Measurements from ENCODE around the gene ENC1. TPM values are rescaled to one million over a fixed set of nuclear protein-coding genes. Genes with fewer than 3 reads are reported as not detected.

ENC1 gene
- polyA plus RNA-seq, 1 donor from 2014 or later, result 2.7 TPM

DNA sequence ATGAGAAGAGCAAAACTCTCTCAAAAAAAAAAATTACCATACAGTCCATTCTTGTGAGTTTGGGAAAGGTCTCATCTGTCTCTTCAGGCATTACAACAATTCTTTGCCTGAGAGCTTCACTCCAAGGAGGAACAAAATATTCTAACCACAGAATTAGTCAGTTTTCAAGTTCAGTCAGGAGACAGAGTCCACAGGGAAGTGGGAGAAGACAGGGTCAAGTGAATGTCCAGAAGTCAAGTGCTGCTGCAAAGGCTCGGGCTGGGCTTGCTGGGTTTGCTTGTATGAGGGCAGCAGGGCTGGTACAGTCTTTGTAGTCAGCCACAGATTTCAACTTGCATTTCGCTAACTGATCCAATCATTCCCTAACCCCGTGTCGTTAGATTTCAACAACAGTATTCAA lies 26.9 kb upstream of the ENC1 start:
- Mint-ChIP-seq H3K36me3 (no peaks in the 10 kb centered on the region), H3K9me3 (peaks cover 0 to 5% (median 0%) of the 10 kb centered on the region in 3 donors), H3K4me3 (no peak overlapping the region), H3K4me1 (no peaks in the 10 kb centered on the region), H3K27ac (no peak overlapping the region), H3K27me3 (peaks cover 20% of the 10 kb centered on the region)

DNA sequence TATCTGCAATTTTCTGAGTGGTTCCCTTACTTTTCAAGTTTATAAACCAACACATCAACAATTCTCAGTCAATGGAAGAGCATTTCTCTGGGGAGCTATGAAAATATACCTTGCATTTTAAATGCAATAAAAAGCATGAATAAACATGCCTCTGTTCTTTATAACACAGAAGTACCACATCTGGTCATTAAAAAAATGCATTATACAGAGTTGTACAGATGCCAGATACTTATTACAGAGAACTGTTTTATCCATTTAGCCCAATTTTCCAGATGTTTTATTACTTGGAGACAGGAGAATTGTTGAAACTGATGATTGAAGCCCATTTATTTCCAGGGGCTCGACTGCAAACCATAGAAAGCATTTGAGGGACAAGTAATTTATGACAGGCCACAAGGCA lies 25.3 kb upstream of the ENC1 start:
- no peak overlapping the region for H3K27ac Mint-ChIP-seq
- peaks cover 0 to 2% (median 0%) of the 10 kb centered on the region in 3 donors for H3K9me3 Mint-ChIP-seq
- no peaks in the 10 kb centered on the region for H3K4me1 Mint-ChIP-seq
- no peaks in the 10 kb centered on the region for H3K36me3 Mint-ChIP-seq
- no peak overlapping the region for H3K4me3 Mint-ChIP-seq
- peaks cover 12% of the 10 kb centered on the region for H3K27me3 Mint-ChIP-seq

DNA sequence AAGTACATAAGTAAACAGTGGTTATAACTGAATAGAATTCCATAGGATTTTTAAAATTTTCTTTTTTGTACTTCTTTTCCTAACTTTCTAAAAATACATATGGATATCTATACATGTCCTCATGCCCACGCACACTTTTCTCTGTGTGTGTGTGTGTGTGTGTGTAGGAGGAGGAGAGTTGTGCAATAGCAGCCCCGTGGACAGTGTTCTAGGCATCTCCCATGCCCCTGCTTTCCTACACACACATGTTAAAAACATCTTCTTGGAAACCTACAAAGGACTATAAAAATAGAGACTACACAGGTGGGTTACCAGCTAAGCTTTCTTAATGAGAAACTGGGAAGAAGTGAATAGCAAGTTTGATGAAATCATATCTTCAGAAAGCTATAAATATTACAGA lies 24.7 kb upstream of the ENC1 start:
- peaks cover 11% of the 10 kb centered on the region for H3K27me3 Mint-ChIP-seq
- no peak overlapping the region for H3K4me3 Mint-ChIP-seq
- no peaks in the 10 kb centered on the region for H3K4me1 Mint-ChIP-seq
- H3K9me3 Mint-ChIP-seq, result peaks cover 0 to 2% (median 0%) of the 10 kb centered on the region in 3 donors
- H3K27ac Mint-ChIP-seq, result no peak overlapping the region
- H3K36me3 Mint-ChIP-seq, result no peaks in the 10 kb centered on the region

DNA sequence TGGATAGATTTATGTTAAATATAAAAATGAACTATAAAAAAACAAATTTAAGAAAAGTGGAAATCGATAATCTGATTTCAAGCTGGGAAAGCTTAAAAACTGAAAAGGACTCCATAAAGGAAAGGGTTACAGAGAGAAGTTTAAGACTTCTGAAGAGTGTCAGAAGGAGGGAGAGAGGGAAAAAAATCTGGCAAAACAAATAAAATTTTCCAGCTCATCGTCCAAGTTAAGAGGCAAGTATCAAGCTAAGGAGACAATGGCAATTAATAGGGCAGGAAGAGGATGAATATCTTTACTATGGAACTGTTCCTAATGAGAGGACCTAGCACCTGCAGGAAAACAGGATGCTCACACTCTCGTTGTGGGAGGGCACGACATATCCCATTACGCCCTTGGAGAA lies 24.0 kb upstream of the ENC1 start:
- Mint-ChIP-seq H3K4me3 (no peak overlapping the region), H3K27me3 (peaks cover 8% of the 10 kb centered on the region)

DNA sequence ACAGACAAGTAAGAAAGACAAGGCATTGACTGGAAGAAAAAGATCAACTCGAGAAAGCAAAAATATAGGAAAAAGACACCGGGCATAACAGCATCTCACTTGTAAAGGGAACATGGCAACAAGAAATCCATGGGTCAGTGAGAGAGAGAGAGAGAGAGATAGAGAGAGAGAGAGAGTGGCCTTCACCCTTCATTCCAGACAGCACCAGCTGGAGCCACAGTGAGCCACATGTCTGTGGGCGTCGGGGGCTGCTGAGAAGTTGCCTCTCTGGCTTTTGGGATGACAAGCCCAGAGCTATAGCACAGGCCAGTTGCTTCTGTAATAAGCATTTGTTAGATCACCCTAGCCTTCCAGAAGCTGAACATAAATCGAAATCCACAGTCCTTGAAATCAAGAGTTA lies 20.3 kb upstream of the ENC1 start:
- Mint-ChIP-seq H3K4me3 (no peak overlapping the region), H3K27me3 (peaks cover 17% of the 10 kb centered on the region), H3K27ac (no peak overlapping the region), H3K36me3 (no peaks in the 10 kb centered on the region), H3K4me1 (no peaks in the 10 kb centered on the region), H3K9me3 (no peaks in the 10 kb centered on the region)

More for the DNA sequence above, 24.0 kb upstream of the ENC1 start:
- no peak overlapping the region for H3K27ac Mint-ChIP-seq
- H3K9me3 Mint-ChIP-seq, result no peaks in the 10 kb centered on the region
- no peaks in the 10 kb centered on the region for H3K36me3 Mint-ChIP-seq
- no peaks in the 10 kb centered on the region for H3K4me1 Mint-ChIP-seq

DNA sequence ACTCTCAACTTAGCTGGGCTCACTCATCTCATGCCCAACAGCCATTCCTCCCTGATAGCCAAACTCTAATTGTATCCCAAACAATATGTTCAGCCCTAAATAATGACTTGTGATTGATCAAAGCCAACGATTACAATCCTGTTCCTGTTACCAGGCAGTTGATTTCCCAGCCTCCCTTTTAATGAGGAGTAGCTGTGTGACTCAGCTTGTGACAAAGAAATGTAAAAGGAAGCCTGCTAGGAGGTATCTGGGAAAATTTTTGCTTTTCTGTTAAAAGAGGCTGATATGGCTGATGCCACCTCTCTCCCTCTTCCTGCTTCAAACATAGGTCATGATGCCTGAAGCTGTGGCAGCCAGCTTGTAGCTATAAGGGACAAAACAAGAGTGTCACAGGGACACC lies 19.6 kb upstream of the ENC1 start:
- Mint-ChIP-seq H3K9me3 (no peaks in the 10 kb centered on the region), H3K27me3 (peaks cover 17% of the 10 kb centered on the region), H3K27ac (no peak overlapping the region), H3K4me1 (no peaks in the 10 kb centered on the region), H3K4me3 (no peak overlapping the region), H3K36me3 (no peaks in the 10 kb centered on the region)

DNA sequence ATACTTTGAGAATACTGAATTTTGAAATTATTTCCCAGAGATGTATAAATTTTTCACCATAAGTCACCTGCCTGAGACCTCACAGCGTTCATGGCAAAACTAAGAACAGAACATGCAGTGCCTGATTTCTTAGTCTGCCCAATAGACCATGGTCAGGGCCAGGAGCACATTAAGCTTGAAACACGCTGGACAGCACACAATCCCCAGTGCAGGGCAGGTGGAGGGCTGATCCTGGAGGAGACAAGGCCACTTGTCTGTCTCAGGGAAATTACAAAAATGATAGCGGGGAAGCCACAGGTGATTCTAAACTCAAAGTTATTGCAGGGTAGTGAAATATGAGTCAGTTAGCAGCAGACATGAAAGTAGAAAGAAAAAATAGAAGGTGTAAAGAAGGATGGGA lies 18.6 kb upstream of the ENC1 start:
- Mint-ChIP-seq H3K36me3 (no peaks in the 10 kb centered on the region), H3K9me3 (no peaks in the 10 kb centered on the region), H3K27ac (no peak overlapping the region), H3K27me3 (peaks cover 15% of the 10 kb centered on the region), H3K4me3 (no peak overlapping the region), H3K4me1 (no peaks in the 10 kb centered on the region)

DNA sequence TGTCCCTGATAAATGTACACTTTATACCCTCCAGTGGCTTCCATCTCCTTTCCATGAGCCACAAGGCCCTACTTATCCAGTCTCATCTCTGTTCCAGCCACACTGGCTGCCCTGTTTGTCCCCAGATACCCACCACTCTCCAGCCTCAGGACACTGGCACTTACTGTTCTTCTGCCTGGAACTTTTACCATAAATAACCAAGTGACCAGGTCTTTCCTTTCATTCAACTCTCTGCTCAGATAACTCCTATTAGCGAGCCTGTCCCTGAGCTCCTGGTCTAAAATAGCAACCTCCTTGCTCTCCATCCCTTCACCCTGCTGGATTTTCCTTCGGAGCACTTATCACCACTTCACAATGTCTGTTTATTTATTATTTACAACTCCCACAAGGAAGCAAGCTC lies 16.6 kb upstream of the ENC1 start:
- Mint-ChIP-seq H3K4me3 (no peak overlapping the region), H3K9me3 (no peaks in the 10 kb centered on the region), H3K27me3 (peaks cover 15% of the 10 kb centered on the region), H3K36me3 (no peaks in the 10 kb centered on the region), H3K4me1 (no peaks in the 10 kb centered on the region), H3K27ac (no peak overlapping the region)

DNA sequence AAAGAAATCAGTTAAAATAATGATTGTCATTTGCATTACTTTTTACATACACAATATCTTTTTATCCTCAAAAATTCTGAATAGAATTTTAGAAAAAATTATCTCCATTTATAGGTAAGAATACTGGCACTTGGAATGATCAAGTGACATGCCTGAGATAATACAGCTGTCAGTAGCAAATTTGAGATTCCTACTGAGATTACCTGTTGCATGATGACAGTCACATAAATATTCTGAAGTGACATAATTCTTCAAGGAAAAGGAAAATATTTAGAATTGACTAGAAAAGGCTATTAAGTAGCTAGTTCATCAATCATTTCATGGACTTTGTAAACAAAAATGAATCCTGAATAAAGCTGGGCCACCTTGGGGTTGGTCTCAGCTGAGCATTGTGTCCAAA lies 15.2 kb upstream of the ENC1 start:
- H3K4me1 Mint-ChIP-seq, result no peaks in the 10 kb centered on the region
- H3K27me3 Mint-ChIP-seq, result peaks cover 14% of the 10 kb centered on the region
- no peak overlapping the region for H3K27ac Mint-ChIP-seq
- H3K4me3 Mint-ChIP-seq, result no peak overlapping the region
- H3K36me3 Mint-ChIP-seq, result no peaks in the 10 kb centered on the region
- no peaks in the 10 kb centered on the region for H3K9me3 Mint-ChIP-seq

DNA sequence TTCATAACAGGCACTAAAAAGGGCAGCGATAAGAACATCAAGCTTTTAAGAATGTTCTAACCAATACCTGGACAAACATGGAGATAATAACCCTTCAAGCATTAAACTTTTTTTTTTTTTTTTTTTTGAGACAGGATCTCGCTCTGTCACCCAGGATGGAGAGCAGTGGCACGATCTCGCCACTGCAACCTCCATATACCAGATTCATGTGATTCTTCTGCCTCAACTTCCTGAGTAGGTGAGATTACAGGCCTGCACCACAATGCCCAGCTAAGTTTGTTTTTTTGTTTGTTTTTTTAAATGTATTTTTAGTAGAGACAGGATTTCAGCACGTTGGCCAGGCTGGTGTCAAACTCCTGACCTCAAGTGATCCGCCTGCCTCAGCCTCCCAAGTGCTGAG lies 14.7 kb upstream of the ENC1 start:
- H3K36me3 Mint-ChIP-seq, result no peaks in the 10 kb centered on the region
- no peaks in the 10 kb centered on the region for H3K9me3 Mint-ChIP-seq
- no peaks in the 10 kb centered on the region for H3K4me1 Mint-ChIP-seq
- no peak overlapping the region for H3K27ac Mint-ChIP-seq
- peaks cover 16% of the 10 kb centered on the region for H3K27me3 Mint-ChIP-seq
- no peak overlapping the region for H3K4me3 Mint-ChIP-seq

DNA sequence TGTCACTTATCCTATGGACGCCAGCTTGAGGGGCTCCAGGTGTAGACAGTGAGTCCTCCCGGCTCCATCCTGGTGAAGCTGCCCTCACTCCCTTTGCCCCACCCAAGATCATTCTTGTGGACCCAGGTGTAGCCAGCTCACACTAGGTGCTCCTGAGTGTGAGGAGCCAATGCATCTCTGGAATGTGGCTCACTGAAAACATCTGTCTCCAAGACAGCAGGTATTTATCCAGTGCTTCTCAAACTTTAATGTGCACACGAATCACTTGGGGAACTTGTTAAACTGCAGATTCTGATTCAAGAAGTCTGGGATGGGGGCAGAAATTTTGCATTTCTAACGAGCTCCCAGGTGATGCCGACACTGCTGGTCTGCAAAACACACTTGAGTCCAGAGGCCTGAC lies 13.5 kb upstream of the ENC1 start:
- Mint-ChIP-seq H3K9me3 (no peaks in the 10 kb centered on the region), H3K4me3 (no peak overlapping the region)

DNA sequence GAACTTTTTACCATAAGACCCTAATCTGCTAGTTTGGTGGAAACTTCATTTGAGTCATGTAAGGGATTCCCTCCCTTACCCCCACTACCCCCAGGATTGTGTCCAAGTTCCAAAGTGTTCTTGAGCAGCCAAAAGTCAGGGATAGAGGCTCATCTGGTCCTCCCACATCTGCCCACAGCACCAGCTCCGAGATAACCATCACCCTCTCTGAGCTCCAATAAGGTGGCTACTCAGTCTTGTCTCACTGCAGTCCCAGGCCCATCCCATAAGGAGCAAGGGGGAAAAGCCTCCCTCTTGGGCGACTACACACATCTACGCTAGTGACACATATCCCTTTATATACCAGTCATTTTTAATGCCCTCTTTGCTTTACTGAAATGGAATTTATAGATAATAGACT lies 12.0 kb upstream of the ENC1 start:
- H3K9me3 Mint-ChIP-seq, result no peaks in the 10 kb centered on the region
- H3K27ac Mint-ChIP-seq, result no peak overlapping the region
- no peak overlapping the region for H3K4me3 Mint-ChIP-seq
- no peaks in the 10 kb centered on the region for H3K4me1 Mint-ChIP-seq
- H3K36me3 Mint-ChIP-seq, result no peaks in the 10 kb centered on the region
- peaks cover 17% of the 10 kb centered on the region for H3K27me3 Mint-ChIP-seq

More for the DNA sequence above, 13.5 kb upstream of the ENC1 start:
- Mint-ChIP-seq H3K27ac (no peak overlapping the region), H3K27me3 (peaks cover 17% of the 10 kb centered on the region), H3K36me3 (no peaks in the 10 kb centered on the region), H3K4me1 (no peaks in the 10 kb centered on the region)

DNA sequence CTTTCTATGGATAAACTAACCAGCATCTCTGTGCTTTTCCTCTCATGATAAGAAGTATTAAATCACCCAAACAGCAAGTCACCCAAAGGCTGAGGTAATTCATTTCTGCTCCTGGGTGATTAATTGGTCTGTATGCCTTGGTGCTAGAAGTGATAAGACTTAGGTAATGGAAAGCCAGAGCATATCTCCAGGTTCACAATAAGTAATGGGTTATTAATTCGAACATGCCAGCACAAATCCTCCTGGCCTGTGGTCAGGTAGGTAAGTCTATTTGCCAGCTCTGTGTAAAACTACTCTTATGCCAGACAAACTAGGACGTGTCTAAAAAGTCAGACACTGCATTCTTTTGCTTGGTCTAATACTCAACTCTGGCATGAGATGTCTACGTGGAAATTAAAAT lies 11.2 kb upstream of the ENC1 start:
- Mint-ChIP-seq H3K27ac (no peak overlapping the region), H3K27me3 (peaks cover 12% of the 10 kb centered on the region), H3K36me3 (no peaks in the 10 kb centered on the region), H3K9me3 (no peaks in the 10 kb centered on the region), H3K4me3 (no peak overlapping the region), H3K4me1 (no peaks in the 10 kb centered on the region)

DNA sequence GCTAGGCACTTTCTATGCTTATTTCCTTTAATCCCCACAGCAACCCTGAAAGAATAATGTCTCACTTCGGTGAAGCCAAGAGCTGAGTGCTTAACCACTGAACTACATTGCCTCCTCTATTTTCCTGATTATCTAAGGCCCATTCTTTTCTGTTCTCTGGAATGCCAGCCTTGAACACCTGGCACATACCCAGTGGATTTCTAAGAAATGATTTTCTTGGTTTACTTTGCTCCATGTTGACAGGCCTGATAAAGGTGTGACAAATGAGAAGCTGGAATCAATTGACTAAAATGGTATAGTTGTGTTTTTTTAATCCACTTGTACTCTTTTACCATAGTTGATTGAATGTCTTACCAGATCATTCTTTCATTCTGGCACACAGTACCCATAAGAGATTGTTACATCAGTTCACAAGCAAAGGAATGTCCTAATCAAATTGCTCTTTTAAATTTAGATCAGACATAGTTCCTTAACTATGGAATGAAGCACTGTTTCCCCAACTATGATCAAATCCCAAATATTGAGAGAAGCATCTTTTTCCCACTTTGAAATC lies 9.0 kb upstream of the ENC1 start:
- Mint-ChIP-seq H3K27ac (no peak overlapping the region), H3K27me3 (peaks cover 11% of the 10 kb centered on the region), H3K36me3 (no peaks in the 10 kb centered on the region), H3K4me3 (no peak overlapping the region), H3K4me1 (no peaks in the 10 kb centered on the region), H3K9me3 (no peaks in the 10 kb centered on the region)

DNA sequence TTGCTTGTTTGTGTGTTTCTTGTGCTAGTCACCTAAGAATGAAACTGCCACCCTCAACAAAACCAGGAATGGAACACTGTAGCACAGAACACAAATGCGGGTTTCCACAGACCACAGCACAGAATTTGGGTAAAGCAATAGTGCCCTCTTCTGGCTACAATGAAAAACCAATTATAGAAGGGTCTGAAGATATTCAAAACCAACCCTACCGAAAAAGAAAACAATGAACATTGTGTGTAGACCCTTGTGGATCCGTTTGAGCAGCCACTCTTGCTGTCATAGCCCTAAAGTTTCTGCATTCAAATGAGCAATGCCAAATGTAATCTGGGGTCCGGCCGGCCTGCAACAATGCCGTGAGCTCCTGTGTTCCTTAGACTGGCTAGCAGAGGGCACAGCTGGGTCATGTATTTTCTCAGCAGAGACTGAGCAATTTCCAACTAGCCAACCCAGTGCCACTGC lies 8.3 kb upstream of the ENC1 start:
- Mint-ChIP-seq H3K4me1 (no peaks in the 10 kb centered on the region), H3K36me3 (no peaks in the 10 kb centered on the region), H3K4me3 (no peak overlapping the region), H3K27me3 (peaks cover 10% of the 10 kb centered on the region), H3K27ac (no peak overlapping the region), H3K9me3 (no peaks in the 10 kb centered on the region)

DNA sequence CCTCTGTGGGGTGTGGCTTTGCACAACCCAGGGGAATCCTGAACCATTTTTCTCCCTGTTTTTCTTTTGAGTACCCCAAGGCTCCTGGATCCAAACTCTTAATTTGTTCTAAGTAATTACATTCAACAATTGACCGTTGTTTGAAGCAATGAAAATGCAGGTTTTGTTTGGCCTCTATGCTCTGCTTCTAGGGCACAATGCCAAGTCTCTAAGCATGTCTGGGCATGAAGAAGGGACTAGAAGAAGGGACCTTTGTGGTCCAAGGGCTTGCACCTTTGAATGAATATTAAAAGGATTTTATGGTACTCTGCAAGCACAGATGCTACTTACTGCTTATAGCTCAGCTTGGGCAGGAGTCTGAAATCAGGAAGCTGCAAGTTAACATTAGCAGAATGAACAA lies 6.6 kb upstream of the ENC1 start:
- H3K27ac Mint-ChIP-seq, result no peak overlapping the region
- no peak overlapping the region for H3K4me3 Mint-ChIP-seq
- peaks cover 9% of the 10 kb centered on the region for H3K27me3 Mint-ChIP-seq
- no peaks in the 10 kb centered on the region for H3K9me3 Mint-ChIP-seq
- peaks cover 0 to 1% (median 0%) of the 10 kb centered on the region in 3 donors for H3K4me1 Mint-ChIP-seq
- H3K36me3 Mint-ChIP-seq, result no peaks in the 10 kb centered on the region
